Measurements from ENCODE around the gene CARD16.

Gene CARD16

DNA sequence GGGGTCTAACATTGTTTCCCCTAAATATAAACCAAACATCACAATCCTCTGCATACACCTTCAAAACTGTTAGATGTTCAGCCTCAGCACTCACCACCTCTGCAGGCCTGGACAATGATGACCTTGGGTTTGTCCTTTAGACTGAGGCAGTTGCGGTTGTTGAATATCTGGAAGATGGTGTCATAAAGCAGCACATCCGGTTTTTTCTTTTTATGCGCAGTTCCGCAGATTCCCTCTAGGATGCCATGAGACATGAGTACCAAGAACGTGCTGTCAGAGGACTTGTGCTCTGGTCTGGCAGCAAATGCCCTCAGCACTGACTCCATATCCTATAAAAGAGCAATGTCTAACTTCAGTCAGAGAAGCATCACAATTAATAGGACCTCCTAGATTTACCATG is 45.0 kb downstream of the CARD16 start:
- TF ChIP-seq, protein P1, sequence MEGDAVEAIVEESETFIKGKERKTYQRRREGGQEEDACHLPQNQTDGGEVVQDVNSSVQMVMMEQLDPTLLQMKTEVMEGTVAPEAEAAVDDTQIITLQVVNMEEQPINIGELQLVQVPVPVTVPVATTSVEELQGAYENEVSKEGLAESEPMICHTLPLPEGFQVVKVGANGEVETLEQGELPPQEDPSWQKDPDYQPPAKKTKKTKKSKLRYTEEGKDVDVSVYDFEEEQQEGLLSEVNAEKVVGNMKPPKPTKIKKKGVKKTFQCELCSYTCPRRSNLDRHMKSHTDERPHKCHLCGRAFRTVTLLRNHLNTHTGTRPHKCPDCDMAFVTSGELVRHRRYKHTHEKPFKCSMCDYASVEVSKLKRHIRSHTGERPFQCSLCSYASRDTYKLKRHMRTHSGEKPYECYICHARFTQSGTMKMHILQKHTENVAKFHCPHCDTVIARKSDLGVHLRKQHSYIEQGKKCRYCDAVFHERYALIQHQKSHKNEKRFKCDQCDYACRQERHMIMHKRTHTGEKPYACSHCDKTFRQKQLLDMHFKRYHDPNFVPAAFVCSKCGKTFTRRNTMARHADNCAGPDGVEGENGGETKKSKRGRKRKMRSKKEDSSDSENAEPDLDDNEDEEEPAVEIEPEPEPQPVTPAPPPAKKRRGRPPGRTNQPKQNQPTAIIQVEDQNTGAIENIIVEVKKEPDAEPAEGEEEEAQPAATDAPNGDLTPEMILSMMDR (IDR thresholded peaks at IDR 0.05; ENCODE audit: extremely low read depth, missing control alignments), result no peak
- DNase-seq (ENCODE audit: low spot score), result no peak

DNA sequence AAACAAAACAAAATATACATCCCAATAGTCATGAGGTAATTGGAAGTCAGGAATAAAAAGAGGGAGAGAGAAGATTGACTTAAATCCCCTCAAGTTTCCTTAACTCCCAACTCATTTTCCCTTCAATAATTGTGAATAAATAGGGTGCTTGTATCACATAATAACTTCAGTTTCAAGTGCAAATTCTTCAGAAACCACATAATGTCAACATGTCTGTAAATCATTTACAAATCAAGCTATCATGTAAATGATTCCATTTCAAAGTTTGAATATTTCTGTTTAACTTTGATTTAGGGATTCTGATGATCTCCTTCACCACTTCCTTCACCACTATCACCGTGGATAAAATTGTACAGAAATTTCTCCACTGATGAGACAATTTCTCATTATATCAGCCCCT is 45.4 kb downstream of the CARD16 start:
- TF ChIP-seq, protein P1 (IDR thresholded peaks at IDR 0.05; ENCODE audit: extremely low read depth, missing control alignments), result no peak
- no peak for DNase-seq (ENCODE audit: low spot score)

DNA sequence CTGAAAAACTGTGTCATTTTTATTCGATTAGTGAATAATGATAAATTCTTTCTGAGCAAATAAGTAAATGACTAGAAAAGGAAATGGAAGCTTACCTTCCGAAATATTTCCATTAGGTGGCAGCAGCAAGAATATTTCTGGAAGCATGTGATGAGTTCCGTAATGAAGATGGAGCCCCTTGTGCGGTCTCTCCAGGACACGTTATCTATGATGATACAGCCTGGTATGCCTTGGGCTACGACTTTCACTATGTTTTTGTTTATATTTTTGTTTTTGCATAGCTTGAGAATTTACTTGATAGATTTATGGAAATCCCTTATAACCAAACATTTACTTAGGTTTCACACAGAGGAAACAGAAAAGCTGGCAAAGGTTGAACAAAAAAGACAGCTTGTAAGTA is 47.8 kb downstream of the CARD16 start:
- no peak for DNase-seq (ENCODE audit: low spot score)
- TF ChIP-seq, protein P1 (IDR thresholded peaks at IDR 0.05; ENCODE audit: extremely low read depth, missing control alignments), result no peak

DNA sequence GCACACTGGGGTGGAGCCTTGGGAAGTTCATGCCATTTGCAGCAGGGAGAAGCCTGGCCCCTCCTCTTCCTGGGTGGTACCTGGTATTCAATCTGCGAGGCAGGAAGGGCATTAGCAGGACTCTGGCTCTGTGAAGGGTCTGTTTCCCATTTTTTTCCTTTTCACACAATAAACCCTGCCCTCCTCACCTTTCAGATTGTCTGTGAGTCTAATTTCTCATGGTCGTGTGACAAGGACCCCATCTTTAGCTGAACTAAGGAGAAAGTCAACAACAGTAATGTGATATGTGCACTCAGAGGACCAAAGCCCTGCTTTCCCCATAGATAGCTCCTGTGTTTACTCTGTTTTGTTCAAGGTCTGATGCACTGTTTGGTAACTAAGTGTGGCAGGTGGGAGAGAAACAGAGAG is 50.1 kb downstream of the CARD16 start:
- TF ChIP-seq, protein P1 (IDR thresholded peaks at IDR 0.05; ENCODE audit: extremely low read depth, missing control alignments), result no peak
- DNase-seq (ENCODE audit: low spot score), result no peak

DNA sequence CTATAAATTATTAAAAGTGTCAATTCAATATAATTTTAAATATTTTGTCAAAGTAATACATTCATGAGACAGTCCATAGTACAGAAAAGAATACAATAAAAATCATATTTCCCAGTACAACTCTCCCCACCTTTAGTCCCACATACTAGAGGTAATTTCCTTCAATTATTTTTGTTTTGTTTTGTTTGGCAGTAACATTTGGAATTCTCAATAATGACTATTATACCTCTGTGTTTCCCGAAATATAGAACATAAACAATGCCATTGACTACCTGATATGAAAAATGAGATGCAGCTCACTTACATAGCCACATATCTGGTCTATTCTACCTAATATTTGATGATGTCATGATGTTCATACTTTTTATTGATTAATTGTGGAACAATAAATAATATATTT is 52.4 kb downstream of the CARD16 start:
- no peak for DNase-seq (ENCODE audit: low spot score)
- TF ChIP-seq, protein P1 (IDR thresholded peaks at IDR 0.05; ENCODE audit: extremely low read depth, missing control alignments), result no peak

DNA sequence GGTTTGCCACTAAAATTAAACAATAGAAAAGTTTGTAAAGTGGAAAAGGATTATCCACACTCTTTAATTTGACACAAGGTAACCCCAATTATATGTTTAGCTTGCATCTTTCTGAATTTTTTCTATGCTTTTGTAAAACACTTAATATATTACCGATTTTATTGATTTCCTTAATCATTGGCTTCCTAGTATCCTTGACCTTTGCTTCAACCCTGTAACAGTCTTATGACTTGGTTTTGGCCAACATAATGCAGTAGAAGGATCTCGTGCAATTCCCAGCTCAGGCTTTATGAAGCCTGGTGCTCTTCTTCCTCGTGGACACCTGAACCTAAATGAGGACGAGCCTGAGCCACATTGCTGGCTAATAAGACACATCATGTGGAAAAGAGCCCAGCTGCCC is 53.1 kb downstream of the CARD16 start:
- TF ChIP-seq, protein P1 (IDR thresholded peaks at IDR 0.05; ENCODE audit: extremely low read depth, missing control alignments), result no peak
- DNase-seq (ENCODE audit: low spot score), result no peak
